ENCODE results near the gene NADK.
"Not testable (repeated sequence)": the region's sequence is repeated elsewhere in the genome, so short reads cannot be mapped to it uniquely, and the experiment has no call there.

The NADK gene

GRCh38 chr1:1704284-1704957, 73.8 kb downstream of the NADK start:
- DNase-seq (ENCODE audit: low read depth): not testable (repeated sequence)

DNA sequence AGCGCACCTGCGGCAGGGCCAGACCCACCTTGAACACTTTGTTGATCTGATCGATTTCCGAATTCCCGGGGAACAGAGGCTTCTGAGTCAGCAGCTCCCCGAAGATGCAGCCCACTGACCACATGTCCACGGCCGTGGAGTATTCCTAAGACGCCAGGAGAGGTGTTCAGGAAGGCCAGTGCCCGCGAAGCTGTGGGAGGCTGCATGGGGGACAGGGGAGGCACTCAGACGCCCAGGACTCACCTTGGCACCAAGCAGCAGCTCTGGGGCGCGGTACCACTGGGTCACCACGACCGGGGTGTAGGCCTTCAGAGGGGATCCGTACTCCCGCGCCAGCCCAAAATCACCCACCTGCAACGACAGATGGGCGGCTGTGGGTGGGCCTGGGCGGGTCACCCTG, 74.5 kb downstream of the NADK start:
- no peak for DNase-seq (ENCODE audit: low read depth)

DNA sequence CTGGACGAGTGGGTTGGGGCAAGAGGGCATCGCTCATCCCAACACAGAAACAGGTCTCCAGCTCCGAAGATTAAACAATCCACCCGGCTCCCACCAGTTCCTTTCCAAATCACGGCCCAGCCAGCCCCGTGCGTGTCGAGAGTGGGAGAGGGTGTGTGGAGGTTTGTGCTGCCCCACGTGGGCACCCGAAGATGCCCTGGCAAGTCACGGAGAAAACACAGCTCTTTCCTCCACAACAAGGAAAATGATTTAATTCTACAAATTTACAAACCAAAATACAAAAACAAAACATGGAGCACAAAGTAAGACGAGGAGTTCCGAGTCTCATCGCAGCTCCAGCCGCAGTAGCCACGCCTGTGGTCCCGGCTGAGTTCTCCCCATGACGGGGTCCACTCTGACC, 75.8 kb downstream of the NADK start:
- DNase-seq (ENCODE audit: low read depth): not testable (repeated sequence)

Data from stimulated activated CD8-positive, alpha-beta memory T cell treated with anti-CD3 and anti-CD28 coated beads, Interleukin-12 subunit alpha, Interleukin-12 subunit beta, amount 100 ng/mL, for 1 hour (primary cell).